Mesothelial cell of epicardium (in vitro differentiated cells): ENCODE measurements around the gene PPP1R3G. TPM values are rescaled to one million over a fixed set of nuclear protein-coding genes. Genes with fewer than 3 reads are reported as not detected.
A peak's percentile ranks its signal among the peaks of the same experiment; 100 is the strongest.

Experiments used
- DNase-seq, 2 experiments: peaks; one replicate each; pipeline ENCODE4 v3.0.0; 2021; ENCODE audit warnings: low spot score in 2 of 2; ENCODE audit not compliant: unreplicated experiment in 2 of 2
- H3K27ac Mint-ChIP-seq: 2 replicates; pipeline ENCODE4 v1.8.0; 2021; ENCODE audit warnings: mixed read lengths
- H3K27me3 Mint-ChIP-seq: 2 replicates; pipeline ENCODE4 v1.8.0; 2021; ENCODE audit warnings: low read depth, mixed read lengths
- H3K36me3 Mint-ChIP-seq: 2 replicates; pipeline ENCODE4 v1.8.0; 2021; ENCODE audit warnings: mixed read lengths
- H3K4me1 Mint-ChIP-seq: 2 replicates; pipeline ENCODE4 v1.8.0; 2021; ENCODE audit warnings: mixed read lengths
- H3K4me3 Mint-ChIP-seq: 2 replicates; pipeline ENCODE4 v1.8.0; 2021; ENCODE audit warnings: mild to moderate bottlenecking, moderate library complexity, mixed read lengths
- H3K9me3 Mint-ChIP-seq: 2 replicates; pipeline ENCODE4 v1.8.0; 2021; ENCODE audit warnings: mixed read lengths
- total RNA-seq: library from RNA; stranded (reverse); gene quantifications from 3 replicates; pipeline ENCODE4 v1.2.1, GENCODE V29; 2021
- TF ChIP-seq, protein P1 (sequence below): fragments of 200-600 bp; sonication (generic); IDR thresholded peaks from one replicate; pipeline ENCODE4 v1.5.0; 2021; ENCODE audit warnings: antibody characterized with exemption; ENCODE audit not compliant: unreplicated experiment

Gene PPP1R3G
- total RNA-seq, 1 donor from 2014 or later, result 1.1 TPM

DNA sequence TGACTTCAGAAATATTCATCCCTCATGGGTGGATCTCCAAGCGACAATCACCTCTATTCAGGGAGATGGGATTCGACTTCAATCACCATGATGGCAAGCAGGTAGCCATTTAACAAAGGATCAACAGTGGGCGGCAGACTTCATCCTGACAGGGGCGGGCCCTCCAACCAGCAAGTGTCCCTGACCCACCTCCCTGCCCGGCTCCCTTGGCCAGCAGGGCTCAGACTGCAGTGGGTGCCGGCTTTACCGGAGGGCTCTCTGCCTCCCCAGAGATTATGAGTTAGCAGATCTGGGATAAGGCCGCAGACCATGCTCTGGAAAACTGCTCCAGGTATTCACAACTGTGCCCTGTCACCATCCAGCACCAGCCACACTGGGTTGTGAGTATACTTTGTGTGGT is 39.4 kb downstream of the PPP1R3G start:
- Mint-ChIP-seq H3K27me3 (no peaks in the 10 kb centered on the region), H3K27ac (no peak overlapping the region), H3K36me3 (peaks cover 2% of the 10 kb centered on the region), H3K4me1 (peaks cover 16% of the 10 kb centered on the region), H3K9me3 (peaks cover 6% of the 10 kb centered on the region), H3K4me3 (no peak overlapping the region)
- TF ChIP-seq, protein P1, sequence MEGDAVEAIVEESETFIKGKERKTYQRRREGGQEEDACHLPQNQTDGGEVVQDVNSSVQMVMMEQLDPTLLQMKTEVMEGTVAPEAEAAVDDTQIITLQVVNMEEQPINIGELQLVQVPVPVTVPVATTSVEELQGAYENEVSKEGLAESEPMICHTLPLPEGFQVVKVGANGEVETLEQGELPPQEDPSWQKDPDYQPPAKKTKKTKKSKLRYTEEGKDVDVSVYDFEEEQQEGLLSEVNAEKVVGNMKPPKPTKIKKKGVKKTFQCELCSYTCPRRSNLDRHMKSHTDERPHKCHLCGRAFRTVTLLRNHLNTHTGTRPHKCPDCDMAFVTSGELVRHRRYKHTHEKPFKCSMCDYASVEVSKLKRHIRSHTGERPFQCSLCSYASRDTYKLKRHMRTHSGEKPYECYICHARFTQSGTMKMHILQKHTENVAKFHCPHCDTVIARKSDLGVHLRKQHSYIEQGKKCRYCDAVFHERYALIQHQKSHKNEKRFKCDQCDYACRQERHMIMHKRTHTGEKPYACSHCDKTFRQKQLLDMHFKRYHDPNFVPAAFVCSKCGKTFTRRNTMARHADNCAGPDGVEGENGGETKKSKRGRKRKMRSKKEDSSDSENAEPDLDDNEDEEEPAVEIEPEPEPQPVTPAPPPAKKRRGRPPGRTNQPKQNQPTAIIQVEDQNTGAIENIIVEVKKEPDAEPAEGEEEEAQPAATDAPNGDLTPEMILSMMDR, result no peak
- DNase-seq, result no peak

DNA sequence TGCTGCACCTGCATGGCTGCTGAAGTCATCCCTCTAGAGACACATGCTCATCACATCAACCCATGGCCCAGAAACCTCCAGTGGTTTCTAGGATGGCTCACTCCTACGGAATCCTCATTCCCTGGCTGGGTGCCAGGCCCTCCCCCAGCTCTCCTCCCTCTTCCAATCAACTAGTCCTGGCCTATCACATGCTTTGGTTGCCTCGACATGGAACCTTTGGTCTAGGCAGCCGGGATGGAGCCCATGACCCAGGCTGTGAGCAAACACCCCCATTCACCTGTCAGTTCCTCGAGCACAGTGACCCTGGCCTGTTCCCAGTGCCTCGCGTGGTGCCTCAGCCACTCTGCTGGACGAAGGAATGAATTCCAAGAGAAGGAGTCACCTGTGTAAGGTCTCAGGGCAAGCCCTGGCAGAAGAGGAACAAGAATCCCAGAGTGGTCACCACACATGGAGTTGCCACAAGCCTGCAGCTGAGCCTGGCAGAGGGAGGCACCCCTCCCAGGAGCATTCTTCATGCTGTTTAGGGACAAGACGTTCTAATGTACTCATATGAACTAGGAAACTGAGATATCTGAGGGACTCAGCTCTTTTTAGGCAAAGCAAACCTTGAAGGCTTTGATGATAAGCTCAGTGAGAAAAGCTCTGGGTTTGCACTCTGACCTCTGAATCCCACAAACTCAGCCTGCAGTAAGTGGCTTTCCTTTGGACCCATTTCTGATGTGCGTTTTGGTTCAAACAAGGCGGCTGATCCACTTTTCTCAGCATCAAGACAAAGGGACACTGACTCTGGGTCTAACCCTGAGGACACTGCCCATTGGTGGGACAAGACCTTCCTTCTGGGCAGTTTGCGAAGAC is 40.2 kb downstream of the PPP1R3G start:
- TF ChIP-seq, protein P1, result no peak
- Mint-ChIP-seq H3K9me3 (peaks cover 6% of the 10 kb centered on the region), H3K4me3 (no peak overlapping the region), H3K4me1 (peaks cover 24% of the 10 kb centered on the region), H3K27me3 (no peaks in the 10 kb centered on the region), H3K27ac (peak overlapping the region; percentile 93), H3K36me3 (no peaks in the 10 kb centered on the region)
- no peak for DNase-seq

DNA sequence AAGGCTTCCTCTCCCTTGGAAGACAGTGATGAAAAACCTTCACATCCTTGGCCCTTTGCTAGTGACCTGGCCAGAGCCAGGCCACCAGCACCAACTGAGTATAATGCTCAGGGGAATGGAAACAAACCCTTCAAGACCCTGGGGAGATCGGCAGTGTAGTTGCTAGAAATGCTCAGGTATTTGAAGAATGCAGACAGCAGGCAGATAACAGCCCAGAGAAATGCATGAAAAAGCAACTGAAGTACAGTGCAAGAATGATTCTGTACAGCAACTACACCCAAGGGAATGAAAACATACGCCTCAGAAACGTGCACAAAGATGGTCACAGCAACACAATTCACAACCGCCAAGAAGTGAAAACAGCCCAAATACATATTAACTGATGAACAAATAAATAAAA is 41.1 kb downstream of the PPP1R3G start:
- Mint-ChIP-seq H3K27me3 (no peaks in the 10 kb centered on the region), H3K4me3 (no peak overlapping the region), H3K9me3 (peaks cover 6% of the 10 kb centered on the region), H3K4me1 (peaks cover 31% of the 10 kb centered on the region), H3K36me3 (no peaks in the 10 kb centered on the region), H3K27ac (peak overlapping the region; percentile 93)
- TF ChIP-seq, protein P1, result no peak
- no peak for DNase-seq

DNA sequence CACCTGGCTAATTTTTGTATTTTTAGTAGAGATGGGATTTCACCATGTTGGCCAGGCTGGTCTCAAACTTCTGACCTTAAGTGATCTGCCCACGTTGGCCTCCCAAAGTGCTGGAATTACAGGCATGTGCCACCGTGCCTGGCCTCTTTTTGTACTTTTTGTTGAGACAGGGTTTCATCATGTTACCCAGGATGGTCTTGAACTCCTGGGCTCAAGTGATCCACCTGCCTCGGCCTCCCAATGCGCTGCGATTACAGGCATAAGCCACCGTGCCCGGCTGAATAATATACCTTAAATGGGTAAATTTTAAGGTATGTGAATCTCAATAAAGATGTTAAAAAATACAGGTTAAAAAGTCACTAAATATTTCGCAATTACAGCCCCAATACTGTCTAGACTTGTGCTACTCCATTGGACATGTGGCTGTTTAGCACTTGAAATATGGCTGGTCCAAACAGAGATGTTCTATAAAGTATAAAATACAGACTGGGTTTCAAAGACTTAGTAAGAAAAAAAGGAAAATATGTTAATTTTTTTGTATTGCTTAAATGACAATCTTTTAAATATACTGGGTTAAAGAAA is 42.1 kb downstream of the PPP1R3G start:
- TF ChIP-seq, protein P1, result no peak
- H3K27me3 Mint-ChIP-seq, result no peaks in the 10 kb centered on the region
- H3K27ac Mint-ChIP-seq, result no peak overlapping the region

DNA sequence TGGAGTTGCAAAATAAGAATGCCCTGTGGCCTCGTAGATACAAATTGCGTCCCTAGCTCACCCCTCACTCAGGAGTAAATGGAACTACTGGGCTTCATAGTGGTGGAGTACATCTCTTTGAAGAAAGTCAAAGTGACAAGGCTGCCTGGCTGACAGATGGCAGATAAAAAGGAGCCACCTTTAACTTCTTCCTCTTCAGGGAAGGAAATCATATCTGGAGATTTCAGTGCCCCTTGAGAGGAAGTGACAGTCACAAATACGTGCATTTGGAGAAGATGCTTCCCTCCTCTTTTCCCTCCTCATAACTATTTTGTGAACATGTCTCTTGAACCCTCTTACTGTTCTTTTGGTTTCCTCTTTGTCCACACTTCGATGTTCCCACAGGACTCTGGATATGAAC is 43.2 kb downstream of the PPP1R3G start:
- TF ChIP-seq, protein P1, result no peak
- Mint-ChIP-seq H3K27me3 (no peaks in the 10 kb centered on the region), H3K27ac (no peak overlapping the region), H3K4me1 (peaks cover 37% of the 10 kb centered on the region), H3K36me3 (no peaks in the 10 kb centered on the region), H3K9me3 (peaks cover 6% of the 10 kb centered on the region), H3K4me3 (no peak overlapping the region)
- no peak for DNase-seq

More for the DNA sequence above, 42.1 kb downstream of the PPP1R3G start:
- DNase-seq, result no peak
- no peaks in the 10 kb centered on the region for H3K36me3 Mint-ChIP-seq
- peaks cover 34% of the 10 kb centered on the region for H3K4me1 Mint-ChIP-seq
- H3K4me3 Mint-ChIP-seq, result no peak overlapping the region
- peaks cover 6% of the 10 kb centered on the region for H3K9me3 Mint-ChIP-seq
